T-helper 22 cell (primary cell): ENCODE measurements around the gene STEAP3.

Experiments used
- DNase-seq: peaks from one replicate; pipeline ENCODE4 v3.0.0-alpha.2; 2020; ENCODE audit warnings: low read depth

The STEAP3 gene, protein sequence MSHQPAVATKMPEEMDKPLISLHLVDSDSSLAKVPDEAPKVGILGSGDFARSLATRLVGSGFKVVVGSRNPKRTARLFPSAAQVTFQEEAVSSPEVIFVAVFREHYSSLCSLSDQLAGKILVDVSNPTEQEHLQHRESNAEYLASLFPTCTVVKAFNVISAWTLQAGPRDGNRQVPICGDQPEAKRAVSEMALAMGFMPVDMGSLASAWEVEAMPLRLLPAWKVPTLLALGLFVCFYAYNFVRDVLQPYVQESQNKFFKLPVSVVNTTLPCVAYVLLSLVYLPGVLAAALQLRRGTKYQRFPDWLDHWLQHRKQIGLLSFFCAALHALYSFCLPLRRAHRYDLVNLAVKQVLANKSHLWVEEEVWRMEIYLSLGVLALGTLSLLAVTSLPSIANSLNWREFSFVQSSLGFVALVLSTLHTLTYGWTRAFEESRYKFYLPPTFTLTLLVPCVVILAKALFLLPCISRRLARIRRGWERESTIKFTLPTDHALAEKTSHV

GRCh38 chr2:119223521-119224390 lies at the start of gene STEAP3:
Gene STEAP3, plus strand, starts transcription at chr2:119223834. Its CDS starts 7,179 bp downstream, at chr2:119231013.
- no peak for DNase-seq

GRCh38 chr2:119174216-119174992 lies 49.2 kb upstream of the STEAP3 start:
- DNase-seq = no peak

GRCh38 chr2:119174993-119175347 lies 48.7 kb upstream of the STEAP3 start:
- DNase-seq = no peak

DNA sequence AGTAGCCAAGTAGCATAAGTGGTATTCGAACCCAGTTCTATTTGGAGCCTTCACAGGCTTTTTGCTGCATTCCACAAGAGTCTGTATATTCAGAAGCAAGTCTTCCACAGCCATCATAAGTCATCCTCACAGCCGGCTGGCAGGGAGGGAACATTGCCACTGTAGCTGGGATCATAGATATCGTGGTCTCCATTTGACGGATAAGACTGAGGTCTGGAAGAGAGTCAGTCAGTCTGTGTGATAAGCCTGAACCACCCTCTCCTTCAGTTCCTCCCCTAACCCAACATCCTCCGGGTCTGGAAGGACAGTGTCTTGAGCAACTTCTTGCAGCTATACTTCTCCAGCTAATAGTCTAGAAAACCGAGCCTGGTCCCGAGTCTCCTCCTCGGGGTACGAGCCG lies 48.1 kb upstream of the STEAP3 start:
- no peak for DNase-seq

- no peak for DNase-seq
Measured at GRCh38 chr2:119177171-119177837, 46.3 kb upstream of the STEAP3 start.

DNA sequence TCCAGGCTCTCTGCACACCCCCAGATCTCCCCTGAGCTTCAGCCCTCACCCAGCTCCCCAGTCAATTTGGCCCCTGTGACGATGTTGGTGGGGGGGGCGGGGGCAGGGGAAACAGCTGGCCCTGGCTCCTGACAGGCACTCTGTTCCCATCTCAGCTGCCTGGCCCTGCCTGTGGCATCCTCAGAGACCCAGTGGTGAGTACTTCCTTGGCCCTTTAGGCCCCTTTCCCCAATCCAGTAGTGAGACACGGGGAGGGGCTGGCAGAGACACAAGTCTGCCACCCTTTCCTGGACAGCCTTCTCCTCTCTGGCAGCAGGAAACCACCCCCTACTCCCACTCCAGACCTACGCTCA lies 45.8 kb upstream of the STEAP3 start:
- no peak for DNase-seq

GRCh38 chr2:119178776-119179175 lies 44.9 kb upstream of the STEAP3 start:
- no peak for DNase-seq

DNA sequence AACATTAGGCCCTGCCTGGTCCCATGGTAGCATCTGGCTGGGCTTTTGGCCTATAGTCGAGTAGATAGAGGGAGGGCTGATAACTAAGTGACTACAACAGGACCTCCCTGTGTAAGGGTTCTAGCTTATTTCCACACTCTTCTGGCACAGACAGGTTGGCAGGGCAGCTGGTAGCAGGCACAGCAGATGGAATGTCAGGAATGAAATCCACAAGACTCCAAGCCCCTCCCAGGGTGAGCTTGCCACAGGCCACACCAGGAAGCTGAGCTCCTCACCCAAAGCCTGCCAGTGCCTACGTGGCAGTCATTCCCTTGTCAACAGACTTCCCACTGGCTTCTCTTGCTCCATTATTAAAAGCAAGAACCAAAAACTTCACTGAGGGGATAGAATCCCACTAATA lies 44.4 kb upstream of the STEAP3 start:
- no peak for DNase-seq

GRCh38 chr2:119179991-119180390 lies 43.6 kb upstream of the STEAP3 start:
- no peak for DNase-seq

DNA sequence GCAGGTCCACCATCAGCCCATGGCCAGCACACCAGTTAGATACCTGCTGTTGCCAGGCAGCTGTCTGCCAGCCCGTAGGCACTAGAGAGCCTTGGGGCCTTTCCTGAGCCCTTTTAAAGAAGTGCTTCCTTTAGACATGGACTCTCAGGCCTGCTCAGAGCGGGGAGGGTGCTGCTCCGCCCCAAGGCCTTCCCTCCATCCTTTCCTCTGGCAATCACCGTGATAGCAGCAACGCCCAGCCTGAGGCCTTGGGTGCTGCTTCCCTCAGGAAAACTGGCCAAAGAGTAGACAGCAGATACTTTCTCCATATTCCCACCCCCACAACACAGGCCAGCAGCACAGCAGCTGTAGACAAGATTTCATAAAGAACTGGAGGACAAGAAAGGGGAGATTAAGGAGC lies 42.7 kb upstream of the STEAP3 start:
- DNase-seq = no peak

GRCh38 chr2:119181391-119181790 lies 42.2 kb upstream of the STEAP3 start:
- DNase-seq = no peak

GRCh38 chr2:119181791-119182445 lies 41.7 kb upstream of the STEAP3 start:
- no peak for DNase-seq

DNA sequence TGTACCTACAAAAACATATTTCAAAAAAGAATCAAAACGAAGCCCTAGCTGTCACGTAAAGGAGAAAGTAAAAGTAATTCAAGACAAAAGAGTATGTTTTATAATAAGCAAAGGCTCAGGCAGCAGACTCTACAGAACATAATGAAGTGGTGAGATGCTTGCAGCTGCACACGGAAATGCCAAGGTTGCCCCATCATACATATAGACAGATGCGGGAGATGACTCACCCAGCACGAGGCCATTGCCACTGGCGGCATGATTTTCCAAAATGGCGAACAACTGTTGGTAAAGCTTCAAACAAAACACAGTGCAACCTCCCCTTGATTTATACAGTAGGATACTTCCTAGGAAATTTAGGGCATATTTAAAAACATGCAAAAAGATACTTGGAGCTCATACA lies 39.1 kb upstream of the STEAP3 start:
- no peak for DNase-seq

- DNase-seq = no peak
Measured at GRCh38 chr2:119190321-119191111, 33.1 kb upstream of the STEAP3 start.

DNA sequence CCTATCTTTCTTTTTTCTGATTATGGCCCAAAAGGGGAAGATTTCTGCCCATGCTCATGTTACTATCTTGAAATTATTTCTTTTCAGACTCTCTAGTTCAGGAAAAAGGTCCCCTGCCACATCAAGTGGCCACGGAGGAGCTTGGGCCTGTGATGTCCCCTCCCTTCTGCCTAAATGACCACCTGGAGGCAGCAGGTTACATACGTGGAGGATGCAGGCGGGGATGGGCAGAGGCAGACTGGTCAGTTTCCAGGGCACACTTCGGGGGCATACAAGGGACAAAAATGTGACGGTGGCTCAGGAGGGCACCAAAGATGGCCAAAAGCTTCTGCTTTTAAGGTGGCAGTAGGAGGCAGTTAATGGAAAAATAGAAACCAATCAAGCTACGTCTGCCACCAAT lies 30.7 kb upstream of the STEAP3 start:
- no peak for DNase-seq

- no peak for DNase-seq
Measured at GRCh38 chr2:119195001-119195400, 28.6 kb upstream of the STEAP3 start.

DNA sequence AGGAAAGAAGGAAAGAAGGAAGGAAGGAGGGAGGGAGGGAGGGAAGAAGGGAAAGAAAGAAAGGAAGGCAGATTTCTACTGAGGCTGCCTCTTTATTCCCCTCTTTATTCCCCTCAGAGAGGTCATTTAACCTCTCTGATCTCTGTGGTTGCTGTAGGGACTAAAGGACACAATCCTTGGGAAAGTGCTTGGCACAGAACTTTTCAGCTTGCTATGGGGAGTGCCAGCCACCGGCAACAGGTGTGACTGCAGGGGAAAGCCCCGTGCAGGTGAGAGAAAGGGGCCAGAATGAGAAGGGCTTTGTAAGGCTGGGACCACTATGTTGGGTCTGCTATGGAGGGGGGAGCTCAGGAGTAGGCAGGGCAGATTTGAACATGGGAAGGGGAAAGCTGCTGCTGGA lies 27.7 kb upstream of the STEAP3 start:
- no peak for DNase-seq

DNA sequence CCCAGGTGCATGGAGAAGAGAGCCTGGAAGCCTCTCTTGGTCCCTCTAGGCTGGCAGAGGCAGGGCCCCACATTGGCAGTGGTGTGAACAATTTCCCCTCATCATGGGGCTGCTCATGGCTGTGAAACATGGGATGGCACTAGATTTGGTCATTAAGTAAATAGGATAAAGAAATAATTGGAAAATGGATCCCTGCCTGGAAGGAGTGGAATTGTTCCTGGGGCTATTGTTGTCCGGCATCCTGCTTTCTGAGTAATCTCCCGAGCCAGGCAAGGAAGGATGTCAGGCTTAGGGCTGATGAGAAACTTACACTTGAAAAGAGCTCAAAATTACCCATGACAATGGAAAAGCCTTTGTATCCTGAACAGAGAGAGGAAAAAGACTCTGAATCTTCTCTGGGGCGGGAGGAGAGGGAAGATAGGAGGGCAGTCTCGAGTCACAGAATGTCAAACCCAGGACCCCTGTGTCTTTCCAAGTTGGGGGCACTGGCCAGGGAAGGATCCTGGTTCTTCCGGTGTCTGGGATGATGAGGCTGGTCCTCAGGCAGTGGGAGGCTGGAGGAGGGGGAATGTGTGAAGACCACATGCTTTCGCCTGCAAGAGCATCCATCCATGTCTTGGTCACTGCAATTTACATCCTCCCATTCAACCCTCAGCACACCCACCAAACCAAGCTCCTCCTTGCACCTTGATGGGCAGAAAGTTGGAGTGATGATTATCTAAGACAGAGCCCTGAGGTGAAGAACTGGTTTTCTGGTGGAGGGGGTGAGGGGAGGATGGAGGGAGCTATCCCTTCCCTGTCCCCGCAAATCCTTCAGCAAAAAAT lies 27.1 kb upstream of the STEAP3 start:
- DNase-seq = no peak

DNA sequence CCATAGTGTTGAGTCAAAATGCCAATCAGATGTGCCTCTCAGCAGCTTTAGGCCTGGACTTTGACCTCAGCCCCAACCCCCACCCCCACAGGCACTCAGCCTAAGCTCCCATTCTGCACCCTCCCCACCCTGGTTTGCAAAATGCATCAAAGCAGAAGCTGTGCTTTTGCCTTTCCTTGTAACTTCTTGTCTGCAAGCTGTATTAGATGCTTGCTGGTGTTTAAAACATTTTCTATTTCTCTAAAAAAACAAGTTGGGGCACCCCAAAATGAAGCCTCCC lies 26.6 kb upstream of the STEAP3 start:
- no peak for DNase-seq
